Stimulated activated CD8-positive, alpha-beta memory T cell treated with anti-CD3 and anti-CD28 coated beads, Interleukin-12 subunit alpha, Interleukin-12 subunit beta, amount 100 ng/mL, for 4 hours (primary cell): Measurements from ENCODE around the gene CPZ.

ENCODE experiments used
- DNase-seq: peaks from one replicate; pipeline ENCODE4 v3.0.0-alpha.2; 2020; ENCODE audit warnings: low read depth

The CPZ gene

GRCh38 chr4:8592366-8593263 lies at the start of gene CPZ:
Gene CPZ, plus strand, starts transcription at chr4:8592765. Its CDS starts 69 bp downstream, at chr4:8592834.
- DNase-seq: no peak

DNA sequence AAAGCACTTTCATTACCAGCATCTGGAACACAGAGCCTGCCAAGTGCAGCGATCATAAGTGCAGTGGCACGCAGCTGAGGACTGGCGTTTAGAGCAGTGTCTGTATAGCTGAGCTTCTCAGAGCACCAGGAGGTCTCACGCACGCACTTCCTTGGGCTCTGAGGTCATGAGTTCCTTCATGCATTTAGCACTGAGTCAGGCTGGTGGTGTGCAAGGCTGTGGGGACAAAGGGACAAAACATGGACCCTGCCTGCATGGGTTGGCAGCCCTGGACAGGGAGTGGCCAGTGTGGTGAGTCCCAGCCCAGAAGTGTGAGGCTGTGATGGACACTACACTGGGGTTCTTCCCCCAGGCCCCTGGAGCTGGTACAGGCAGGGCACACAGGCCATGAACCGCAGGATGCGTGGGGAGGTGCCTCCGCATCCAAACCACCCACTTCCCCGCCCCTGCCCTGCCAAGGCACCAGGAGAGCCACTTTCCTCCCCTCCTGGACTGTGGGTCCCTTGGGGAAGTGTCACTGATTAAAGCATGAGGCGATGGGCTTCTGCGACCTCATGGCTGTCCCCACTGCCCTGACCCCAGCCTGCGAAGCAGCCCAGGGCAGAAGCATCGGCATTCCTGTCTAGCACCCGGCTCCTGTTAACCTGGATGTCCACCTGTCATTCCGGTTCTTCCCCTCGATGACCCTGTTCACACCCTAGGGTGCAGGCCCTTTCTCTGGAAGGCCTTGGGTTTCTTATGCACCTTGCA lies 49.6 kb upstream of the CPZ start:
- no peak for DNase-seq

DNA sequence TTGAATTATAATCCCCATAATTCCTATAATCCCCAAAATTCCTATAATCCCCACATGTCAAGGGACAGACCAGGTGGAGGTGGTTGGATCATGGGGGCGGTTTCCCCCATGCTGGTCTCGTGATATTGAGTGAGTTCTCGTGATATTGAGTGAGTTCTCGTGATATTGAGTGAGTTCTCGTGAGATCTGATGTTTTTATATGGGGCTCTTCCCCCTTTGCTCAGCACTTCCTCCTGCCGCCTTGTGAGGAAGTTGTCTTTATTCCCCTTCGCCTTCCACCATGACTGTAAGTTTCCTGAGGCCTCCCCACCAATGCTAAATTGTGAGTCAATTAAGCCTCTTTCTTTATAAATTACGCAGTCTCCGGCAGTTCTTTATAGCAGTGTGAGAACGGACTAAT lies 48.9 kb upstream of the CPZ start:
- DNase-seq: no peak

GRCh38 chr4:8544282-8544681 lies 48.3 kb upstream of the CPZ start:
- DNase-seq: no peak

GRCh38 chr4:8544741-8545438 lies 47.7 kb upstream of the CPZ start:
- DNase-seq: no peak

GRCh38 chr4:8545439-8545765 lies 47.2 kb upstream of the CPZ start:
- no peak for DNase-seq

DNA sequence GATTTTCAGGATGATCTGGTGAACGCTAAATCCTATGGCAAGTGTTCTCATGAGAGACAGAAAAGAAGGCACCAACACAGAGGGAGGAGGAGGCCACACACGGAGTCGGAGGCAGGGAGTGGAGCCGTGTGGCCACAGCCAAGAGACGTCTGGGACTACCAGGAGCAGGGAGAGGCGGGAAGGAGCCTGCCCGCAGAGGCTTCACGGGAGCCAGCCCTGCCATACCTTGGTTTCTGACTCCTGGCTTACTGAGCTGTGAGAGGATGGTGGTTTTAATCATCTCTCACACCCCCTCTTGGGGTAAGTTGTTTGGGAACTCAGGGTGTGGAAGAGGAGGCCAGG lies 45.8 kb upstream of the CPZ start:
- no peak for DNase-seq

- DNase-seq: no peak
These were observed 45.3 kb upstream of the CPZ start for GRCh38 chr4:8547108-8547911.

- DNase-seq: no peak
These were observed 44.4 kb upstream of the CPZ start for GRCh38 chr4:8547912-8548730.

- no peak for DNase-seq
These were observed 43.7 kb upstream of the CPZ start for GRCh38 chr4:8548731-8549351.

DNA sequence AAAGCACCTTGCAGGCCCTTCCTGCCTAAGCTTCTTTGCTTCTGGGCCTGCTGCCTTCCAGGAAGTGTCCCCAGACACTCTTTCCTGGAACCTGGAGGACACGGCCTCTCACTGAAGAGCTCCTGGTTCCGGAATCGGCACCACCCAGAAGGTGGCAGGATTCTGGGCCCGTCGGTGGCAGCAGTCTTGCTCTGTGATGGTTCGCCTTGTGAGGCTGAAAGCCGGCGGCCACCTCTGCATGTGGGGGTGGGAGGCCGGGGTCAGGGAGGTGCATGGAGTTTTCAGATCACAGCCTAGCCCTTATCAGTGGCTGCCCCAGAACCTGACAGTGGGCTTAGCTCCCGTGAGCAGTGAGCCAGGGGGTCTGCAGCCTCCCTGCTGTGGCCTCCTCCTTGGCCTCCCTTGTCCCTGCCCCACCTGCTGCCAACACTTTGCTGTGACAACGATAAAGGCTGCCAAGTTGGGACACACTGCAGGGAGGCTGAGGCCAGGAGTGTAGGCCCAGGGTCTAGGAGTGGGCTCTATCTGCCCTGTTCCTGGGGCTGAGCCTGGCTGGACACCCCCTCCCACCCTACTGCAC lies 43.1 kb upstream of the CPZ start:
- DNase-seq: no peak

- no peak for DNase-seq
These were observed 41.9 kb upstream of the CPZ start for GRCh38 chr4:8550691-8551090.

GRCh38 chr4:8552024-8552423 lies 40.5 kb upstream of the CPZ start:
- no peak for DNase-seq

GRCh38 chr4:8552581-8553205 lies 39.9 kb upstream of the CPZ start:
- DNase-seq: no peak

GRCh38 chr4:8553216-8553615 lies 39.3 kb upstream of the CPZ start:
- no peak for DNase-seq

DNA sequence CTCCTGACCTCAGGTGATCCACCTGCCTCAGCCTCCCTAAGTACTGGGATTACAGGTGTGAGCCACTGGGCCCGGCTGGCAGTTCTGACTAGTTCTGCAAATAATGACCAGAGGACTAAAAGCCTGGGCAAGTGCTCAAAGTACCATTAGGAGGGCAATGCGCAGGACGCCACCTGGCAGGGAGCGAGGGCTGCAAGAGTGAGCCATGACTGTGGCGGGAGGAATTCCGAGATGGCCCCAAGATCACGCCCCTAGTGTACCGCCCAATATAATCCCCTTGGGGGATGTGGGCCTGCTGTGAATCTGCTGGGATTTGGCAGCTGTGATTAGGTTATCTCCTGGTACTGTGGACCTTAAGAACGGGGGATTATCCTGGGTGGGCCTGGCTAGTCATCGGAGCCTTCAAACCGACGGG lies 38.6 kb upstream of the CPZ start:
- DNase-seq: no peak

DNA sequence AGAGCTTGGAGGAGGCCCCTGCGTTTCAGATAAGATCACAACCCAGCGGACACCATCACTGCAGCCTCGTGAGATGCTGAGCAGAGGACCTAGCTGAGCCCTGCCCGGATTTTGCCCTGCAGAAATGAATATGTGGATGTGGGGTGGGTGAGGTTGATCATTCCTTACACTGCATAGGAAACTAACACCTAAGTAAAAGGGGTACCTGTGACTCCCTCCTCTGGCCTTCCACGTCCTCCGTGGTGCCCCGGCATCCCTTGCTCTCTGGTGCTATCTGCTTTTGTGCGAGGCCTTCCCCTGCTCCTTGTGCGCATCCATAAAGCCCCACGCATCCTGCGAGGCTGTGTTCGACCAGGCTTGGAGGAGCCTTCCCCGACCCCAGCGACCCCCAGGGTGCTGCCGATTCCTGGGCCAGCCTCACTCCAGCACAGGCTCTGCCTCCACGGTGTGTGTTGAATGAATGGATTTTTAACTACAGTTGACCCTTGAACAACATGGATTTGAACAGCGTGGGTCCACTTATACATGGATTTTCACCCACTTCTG lies 37.9 kb upstream of the CPZ start:
- no peak for DNase-seq

DNA sequence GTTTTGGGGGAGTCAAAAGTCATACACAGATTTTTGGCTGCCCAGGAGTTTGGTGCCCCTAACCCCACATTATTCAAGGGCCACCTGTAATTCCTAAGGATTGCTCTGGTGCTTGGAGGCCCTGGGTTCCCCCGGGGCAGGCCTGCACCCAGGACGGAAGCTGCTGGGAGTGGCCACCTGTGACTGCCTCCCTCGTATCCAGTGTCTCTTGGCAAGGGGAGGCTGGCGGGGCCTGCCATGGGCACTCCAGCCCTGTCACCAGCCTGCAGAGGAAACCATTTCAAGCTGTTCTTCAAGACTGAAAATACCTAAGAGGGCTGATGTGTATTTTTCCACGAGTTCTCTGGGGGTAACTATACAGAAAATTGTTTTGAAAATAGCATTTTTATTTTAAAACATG lies 36.8 kb upstream of the CPZ start:
- DNase-seq: no peak

GRCh38 chr4:8556341-8557150 lies 36.0 kb upstream of the CPZ start:
- DNase-seq: no peak
